ENCODE data around the gene NTRK2. TPM values are rescaled to one million over a fixed set of nuclear protein-coding genes. Genes with fewer than 3 reads are reported as not detected.

Gene NTRK2
- 266 TPM for total RNA-seq

- DNase-seq: peak; percentile 71
These were observed at the start of gene NTRK2 for GRCh38 chr9:84669288-84670137. NTRK2 (plus strand) TSS chr9:84669729; CDS start chr9:84670749, 1,020 bp downstream.

DNA sequence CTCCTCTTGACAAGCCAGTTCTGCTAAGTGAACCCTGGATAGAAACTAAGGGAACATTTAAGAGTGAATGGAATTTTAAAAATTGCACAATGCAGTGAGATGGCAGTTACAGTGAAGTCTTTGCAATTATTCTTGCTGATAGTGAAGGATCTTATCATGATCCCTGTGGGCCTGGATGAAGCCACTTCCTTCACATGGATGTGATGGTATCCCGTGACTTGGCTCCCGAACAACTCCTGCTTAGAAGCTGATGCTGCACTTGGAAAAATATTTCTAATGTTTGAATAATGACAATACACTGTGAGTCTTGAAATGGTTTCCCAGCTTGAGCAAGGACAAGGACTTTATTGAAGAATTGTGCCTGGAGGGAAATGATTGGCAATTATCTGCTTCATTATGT, 49.2 kb upstream of the NTRK2 start:
- no peak for DNase-seq

GRCh38 chr9:84621811-84622210, 47.7 kb upstream of the NTRK2 start:
- DNase-seq: no peak

GRCh38 chr9:84622981-84623380, 46.5 kb upstream of the NTRK2 start:
- DNase-seq: no peak

DNA sequence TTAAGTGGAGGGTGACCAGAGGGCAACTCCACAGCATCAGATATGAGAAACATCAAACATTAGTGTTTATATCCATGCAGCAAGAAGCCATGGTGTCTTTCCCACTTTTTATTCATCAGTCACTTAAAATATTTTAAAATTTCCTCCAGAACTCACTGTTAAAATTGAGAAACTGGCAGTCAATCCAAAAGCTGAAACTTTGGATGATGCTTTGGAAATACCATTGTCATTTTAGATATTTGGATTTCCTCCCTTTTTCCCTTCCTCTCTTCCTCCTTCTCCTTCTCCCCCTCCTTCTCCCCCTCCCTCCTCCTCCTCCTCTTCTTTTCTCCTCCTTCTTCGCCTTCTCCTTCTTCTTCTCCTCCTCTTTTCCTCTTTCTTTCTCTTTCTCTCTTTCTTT, 33.1 kb upstream of the NTRK2 start:
- no peak for DNase-seq

DNA sequence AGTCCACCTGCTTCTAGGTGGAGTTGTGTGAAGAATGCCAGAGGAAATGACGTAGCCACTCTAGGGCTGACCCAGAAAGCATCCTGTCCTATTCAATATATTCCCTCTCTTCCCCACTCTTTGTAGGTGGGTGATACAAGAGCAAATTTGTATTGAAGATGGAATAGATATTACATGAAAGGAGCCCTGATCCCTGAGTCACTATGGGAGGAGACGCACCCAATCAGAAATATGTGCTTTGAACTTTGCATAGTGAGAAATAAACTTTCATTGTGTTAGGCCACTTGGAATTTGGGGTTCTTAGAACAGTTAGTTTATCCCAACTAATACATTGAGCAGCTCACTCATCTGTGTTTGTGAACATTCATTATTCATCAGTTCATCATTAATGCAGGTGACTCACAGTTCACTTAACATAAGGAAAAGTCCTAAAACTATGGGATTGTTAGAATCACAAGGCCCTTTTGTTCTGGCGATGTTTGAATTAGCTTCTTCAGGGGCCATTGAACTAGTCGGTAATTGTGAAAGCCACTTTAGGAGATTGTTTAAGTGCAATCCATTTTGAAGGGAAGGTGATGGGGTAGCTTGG, 26.9 kb upstream of the NTRK2 start:
- no peak for DNase-seq

DNA sequence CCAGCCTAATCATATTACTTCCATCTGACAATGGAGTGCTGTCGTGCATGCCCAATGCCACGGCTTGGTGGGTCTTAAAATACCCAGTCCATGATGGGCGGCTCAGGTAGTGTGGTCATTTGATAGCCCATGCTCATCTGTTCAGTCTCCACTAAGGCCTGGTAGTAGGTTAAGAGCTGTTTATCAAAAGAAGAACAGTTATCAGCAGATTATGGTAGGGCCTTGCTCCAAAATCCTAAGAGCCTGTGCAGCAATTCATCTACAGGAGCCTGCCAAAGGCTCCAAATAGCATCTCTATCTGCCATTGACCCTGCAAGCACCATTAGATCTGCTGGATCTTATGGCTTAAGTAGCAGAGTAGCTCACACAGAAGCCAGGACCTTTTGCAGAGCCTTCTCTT, 21.8 kb upstream of the NTRK2 start:
- no peak for DNase-seq

DNA sequence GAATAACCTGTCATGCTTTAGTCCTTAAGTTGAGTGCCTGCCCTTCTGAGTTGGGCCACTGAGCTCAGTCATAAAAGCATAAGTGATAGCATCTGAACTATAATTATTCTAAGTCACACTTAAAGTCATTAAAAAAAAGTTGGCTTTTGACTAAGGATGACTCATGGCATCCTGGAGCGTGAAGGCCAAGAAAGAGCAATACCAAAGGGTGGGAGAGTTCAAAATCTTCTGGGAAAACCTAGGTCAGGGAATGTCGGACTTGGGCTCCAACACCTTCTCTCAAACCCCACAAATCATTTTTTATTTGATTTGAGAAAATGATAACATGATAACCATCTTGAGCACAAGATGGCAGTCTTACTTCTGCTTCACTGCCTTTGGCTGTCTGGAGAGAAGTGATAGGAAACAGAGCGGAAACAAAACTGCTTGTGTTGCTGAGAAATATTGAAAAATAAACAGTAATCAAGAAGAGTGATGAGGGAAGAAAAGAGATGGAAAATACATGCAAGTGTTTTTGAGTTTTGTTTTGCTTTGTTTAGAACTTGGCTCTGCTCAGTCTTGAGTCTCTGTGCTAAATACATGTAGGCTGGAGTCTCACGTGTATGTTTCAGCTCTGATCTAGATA, 16.9 kb upstream of the NTRK2 start:
- no peak for DNase-seq

GRCh38 chr9:84655447-84655846, 14.1 kb upstream of the NTRK2 start:
- no peak for DNase-seq

- DNase-seq: no peak
These were observed 10.2 kb upstream of the NTRK2 start for GRCh38 chr9:84659313-84659712.

DNA sequence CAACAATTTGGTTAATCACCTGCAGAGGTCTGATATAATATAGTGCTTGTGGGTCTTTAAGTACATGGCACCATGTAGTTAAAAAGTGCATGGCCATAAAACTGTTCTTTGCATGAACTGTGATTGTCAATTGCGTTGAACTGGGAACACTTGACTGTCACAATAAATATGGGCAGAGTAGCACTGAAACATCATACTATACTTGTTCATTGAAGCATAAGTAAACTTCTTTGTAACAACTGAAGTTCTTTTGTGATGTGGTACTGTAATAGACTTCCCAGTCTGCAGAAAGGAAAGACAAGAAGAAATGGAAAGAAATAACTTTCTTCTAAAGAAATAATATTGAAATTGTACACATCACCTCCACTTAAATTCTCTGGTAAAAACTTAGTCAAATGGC, 9.8 kb upstream of the NTRK2 start:
- no peak for DNase-seq

DNA sequence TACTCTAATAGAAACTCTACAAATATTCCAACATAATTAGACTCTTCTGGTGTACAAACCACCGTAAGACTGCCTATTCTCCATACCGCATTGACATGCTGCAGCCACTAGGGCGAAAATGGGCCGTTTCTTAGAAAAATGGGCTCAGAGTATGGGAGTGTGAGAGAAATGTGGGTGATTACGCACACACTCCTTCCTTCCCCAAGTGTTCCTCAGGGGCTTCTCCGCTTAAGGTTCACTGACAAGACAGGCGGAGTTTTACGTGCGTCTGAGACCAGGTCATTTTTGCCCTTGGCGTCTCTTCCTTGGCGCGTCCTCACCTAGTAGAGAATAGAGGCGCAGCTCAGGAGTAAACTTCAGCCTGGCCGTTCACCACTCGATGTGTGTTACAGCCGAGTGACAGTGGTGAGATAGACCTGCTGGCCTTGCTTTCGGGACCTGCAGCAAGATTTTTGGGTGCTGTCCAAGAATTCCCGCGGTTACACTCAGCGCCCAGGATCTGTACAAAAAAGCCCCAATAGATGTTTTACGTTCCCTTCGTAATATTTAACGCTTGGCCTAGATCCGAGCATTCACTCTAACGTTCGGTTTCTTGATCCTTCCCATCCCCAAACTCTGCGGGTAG, 1.8 kb upstream of the NTRK2 start:
- peak; percentile 67 for DNase-seq

GRCh38 chr9:84668196-84669012, 1.1 kb upstream of the NTRK2 start:
- peak; percentile 80 for DNase-seq

DNA sequence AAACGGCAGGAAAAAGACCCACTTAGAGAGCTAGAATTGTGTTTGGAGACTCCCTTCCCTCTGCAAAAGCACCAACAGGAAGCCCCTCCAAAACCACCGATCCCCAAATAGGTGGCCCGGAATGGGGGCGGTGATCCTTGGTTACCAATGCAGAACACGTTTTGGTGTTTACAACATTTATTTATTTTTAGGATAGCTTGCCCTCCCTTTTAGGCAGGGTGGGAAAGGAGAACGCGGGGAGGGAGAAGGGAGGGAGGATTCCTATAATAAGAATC, 579 bp upstream of the NTRK2 start:
- DNase-seq: peak; percentile 64

GRCh38 chr9:84670138-84671041, 861 bp downstream of the NTRK2 start:
- peak; percentile 49 for DNase-seq

DNA sequence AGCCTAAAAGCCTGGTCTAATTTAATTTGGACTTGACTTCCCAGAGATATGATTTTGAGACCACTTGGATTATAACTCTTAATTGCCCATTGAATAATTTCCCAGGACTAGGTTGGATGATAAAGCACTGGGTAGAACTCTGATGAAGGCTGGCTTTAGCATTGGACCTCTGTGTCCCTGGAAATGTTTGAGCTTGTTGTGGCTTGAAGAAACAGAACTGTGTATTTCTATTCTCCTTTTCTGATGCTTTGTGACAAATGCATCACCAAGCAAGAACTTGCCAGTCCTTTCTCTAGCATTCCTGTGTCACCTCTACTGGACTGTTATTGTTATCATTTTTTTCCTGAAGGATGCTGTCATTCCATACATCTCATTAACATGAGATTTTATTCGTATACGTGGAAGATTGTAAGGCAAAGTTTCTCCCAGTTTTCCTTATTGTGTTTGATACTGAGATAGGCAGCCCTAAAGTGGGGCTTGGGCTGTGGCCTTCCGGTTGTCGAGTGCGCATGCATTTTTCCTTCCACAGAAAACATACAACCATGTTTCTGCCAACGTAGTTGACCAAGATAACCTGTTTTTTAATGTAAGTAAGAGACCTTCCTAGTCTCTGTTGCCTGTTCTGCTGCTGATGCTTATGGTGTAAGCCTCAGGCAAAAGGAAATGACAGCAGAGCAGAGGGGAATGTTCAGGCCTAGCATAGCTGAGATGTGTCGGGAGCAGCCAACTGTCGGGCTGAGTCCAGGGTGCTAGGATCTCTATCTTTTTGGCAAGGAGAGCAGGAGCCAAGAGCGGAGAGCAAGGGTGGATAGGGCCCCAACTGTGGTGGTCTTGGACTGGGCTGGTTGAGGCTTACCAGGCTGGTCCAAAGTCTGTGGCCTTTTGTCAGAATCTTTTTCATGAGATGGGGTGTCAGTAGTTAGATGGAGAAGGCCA, 2.3 kb downstream of the NTRK2 start:
- DNase-seq: peak; percentile 30

GRCh38 chr9:84673806-84674205, 4.3 kb downstream of the NTRK2 start:
- no peak for DNase-seq

- no peak for DNase-seq
These were observed 7.6 kb downstream of the NTRK2 start for GRCh38 chr9:84677080-84677479.

- DNase-seq: no peak
These were observed 10.0 kb downstream of the NTRK2 start for GRCh38 chr9:84679571-84679970.

Measured in occipital lobe (tissue), 2 donors.